NCI-H1105 treated with DMSO at 0.1 percent for 48 hours (cell line): Measurements from ENCODE around the gene MEN1.
"Not testable (repeated sequence)": the region's sequence is repeated elsewhere in the genome, so short reads cannot be mapped to it uniquely, and the experiment has no call there.

Experiments used
- DNase-seq: peaks from one replicate; lab custom pipeline; 2025; lab: John Stamatoyannopoulos, UW

The MEN1 gene

DNA sequence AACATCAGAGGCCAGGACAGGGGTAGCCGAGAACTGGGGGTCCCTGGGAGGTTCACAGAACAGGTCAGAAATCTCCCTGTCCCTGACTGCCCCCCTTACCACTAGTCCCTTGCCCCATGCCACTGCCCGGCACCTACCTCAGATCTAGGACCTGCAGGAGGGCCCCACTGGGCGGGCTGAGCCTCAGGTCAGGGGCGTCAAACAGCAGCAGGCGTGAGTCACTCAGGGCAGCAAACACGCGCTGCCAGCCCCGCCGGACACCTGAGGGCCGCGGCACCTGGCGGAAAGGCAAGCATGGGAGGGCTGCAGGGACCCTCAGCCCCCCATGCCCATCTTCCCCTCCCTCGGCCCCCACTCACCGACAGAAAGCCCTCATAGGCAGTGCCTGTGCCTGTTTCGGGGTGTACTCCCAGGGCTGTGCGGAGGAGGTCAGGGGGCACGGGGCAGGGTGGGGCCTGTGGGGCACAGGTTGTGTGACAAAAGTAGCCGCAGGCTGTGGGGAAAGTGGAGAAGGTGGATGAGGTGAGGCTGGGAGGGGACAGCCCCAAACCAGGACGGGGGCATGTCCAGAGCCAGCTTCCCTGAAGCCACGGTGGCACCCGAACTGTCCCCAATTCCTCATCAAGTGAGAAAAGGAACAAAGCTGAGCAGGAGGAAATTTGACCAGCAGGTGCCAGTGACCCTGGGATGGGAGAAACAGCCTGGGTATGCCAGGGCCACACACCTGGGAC, 22.3 kb upstream of the MEN1 start:
- no peak for DNase-seq

DNA sequence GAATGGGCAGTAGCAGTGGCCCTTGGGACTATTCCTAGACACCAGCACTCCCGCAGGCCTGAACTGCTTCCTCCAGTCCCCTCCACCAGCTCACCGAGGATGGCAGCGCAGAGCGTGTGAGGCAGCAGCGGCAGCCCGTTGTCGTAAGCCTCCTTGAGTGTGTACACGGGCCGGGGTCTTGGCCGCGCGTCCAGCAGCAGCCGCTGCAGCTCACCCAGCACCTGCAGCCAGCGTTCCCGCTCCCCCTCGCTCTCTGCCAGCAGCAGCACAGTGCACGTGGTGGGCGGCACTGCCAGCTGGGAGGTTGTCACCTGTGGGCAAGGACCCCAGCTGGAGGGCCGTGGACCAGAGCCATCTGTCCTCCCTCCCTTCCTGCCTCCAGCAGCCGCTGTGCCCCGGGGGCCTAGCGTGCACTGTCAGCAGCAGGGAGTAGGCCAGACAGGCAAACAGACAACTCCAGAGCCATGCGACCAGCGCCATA, 21.1 kb upstream of the MEN1 start:
- DNase-seq, result no peak

DNA sequence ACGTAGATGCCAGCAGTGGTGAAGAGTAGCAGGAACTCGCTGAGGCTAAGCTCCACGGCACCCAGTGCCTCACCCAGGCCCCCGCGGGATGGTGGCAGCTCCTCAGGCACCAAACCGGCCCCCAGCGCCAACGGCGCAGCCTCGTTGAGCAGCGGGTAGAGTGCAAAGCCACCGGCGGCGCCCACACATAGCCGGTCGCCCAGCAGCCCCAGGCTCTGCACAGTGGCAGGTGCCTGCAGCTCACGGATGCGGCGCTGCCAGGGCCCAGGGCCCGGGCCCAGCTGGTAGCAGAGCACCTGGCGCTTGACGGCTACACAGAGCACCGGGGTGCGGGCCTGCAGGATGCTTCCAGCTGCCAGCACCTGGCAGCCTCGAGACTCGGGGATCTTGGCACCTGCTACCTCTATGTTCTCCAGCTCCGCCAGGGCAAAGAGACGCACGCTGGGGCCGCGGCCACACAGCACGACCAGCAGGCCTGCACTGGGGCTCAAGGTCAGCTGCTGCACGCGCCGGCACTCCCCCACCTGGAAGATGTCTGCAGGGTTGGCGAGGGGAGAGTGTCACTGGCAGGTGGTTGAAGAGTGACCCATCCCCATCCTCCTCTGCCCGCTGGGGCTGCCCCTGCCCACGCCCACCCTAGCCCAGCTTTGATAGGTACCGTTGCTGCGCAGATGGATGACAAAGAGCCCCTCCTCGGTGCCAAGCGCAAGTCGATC, 19.3 kb upstream of the MEN1 start:
- no peak for DNase-seq

DNA sequence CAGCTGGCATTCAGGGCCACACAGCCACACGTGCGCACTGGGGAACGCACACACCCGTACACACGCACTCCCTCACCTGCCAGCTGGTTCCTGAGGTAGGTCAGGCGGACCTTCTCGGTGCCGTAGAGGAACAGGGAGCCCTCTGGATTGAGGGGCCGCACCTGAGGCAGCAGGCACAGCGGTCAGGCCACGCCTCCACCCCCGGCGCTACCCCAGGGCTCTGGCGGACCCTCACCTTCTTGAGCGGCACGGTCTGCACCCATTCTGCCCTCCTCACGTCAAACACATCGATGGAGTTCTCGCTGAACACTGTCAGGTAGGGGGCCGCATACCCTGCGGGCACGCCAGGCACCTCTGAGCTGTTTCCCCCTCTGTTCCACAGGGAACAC, 17.1 kb upstream of the MEN1 start:
- DNase-seq, result no peak

DNA sequence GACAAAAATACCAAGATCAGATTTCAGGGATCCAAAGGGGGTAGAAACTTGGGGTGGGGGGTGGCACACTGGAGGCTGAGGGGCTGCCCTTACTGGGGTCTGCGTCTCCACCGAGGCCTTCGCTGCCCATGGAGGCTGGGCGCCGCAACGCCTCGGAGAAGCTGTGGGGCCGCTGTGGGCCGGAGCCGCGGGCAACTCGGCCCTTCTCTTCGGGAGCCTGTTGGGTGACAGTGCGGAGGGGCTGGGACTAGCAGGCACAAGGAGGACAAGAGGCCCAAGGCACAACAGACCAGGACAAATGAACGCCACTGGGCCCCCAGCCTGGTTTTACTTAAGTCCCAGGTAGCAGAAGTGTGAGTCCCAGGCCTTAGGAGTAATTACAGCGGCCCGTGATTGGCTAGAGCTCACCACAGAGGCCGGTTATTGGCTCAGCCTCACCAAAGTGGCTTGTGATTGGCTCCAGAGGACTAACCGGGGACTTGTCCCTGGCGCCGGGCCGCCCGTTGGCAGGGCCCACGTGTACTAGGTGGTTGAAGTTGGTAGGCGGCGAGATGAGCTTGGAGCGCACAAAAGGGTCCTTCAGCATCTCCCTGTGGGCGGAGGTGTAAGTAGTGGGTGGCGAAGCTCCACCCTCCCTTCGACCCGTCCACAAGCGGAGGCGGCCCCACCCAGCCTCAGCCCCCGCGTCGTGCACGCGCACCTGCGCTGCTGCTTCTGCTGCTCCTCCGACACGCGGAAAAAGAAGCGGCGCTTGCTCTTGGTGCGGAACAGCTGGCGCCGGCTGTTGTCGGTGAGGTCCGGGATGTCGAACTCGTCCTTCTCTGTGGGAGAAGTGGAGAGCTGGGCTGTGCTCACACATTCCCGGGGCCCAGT, 16.5 kb upstream of the MEN1 start:
- DNase-seq, result no peak

DNA sequence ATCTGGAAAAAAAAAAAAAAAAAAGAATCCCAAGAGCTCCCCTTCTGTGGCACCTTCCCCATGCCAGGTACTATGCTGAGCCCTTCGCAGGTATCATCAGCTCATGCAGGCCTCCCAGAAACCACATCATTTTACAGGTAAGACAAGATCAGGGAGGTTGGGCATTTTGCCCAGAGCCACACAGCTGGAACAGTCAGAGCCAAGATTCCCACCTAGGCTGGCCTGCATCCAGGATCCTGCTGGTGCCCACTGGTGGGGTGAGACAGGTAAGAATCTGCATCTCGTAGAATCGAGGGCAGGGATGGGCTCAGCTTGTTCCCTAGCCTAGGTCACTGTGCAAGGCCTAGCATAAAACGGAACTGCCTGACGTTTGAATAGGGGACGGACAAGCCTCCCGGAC, 15.7 kb upstream of the MEN1 start:
- no peak for DNase-seq

DNA sequence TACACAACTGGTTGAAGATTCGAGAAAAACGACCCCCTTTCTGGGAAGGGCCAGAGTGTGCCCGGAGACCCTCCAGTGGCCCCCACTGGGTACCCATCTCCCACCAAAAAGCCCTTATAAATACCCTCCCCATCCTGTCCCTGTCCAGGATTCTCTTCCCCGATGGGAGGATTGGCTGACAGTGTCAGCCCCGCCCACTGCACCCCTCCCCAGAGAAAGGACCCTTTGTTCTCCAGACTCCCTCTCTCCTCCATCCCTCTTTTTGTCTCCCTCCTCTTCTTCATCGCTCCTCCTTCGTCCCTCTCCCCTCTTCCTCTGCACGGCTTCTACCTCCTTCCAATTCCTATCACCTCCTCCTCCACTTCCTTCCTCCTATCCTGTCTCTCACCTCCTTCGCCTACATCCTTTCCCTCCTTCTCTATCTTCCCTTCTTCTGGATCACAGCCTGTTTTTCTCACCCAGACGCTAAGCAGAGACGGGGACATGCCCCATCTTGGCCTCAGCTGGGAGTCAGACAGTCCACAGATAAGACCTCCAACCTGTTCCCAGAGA, 13.3 kb upstream of the MEN1 start:
- DNase-seq, result no peak

DNA sequence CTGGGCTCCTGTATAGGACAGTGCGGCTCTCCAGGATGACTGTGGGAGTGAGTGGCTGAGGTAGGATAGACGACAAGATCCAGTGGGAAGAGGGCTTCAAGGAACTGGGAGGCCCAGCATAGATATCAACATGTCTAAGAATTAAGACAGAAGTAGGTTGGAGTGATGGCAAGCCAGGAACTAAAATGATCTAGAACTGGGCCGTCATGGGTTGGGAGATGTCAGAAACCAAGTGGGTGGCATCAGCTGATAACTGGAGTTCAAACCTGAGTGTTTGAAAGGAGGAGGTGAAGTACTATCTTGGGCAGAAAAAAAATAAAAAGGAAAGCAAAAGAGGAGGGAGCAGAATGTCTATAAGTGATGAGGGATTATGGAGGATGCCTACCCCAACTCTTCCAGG, 7.1 kb upstream of the MEN1 start:
- no peak for DNase-seq

DNA sequence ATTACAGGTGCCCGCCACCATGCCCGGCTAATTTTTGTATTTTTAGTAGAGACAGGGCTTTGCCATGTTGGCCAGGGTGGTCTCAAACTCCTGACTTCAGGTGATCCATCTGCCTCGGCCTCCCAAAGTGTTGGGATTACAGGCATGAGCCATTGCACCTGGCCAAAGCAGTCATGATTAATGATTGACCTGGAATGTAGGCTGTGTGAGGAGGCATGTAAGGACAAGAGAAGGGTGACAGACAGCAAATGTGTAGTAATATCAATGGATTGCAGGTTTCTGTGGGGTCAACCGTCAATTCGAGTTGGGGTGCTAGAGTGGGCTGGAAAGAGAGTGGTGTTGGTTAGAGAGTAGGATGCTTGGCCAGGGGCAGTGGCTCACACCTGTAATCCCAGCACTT, 5.1 kb upstream of the MEN1 start:
- DNase-seq, result not testable (repeated sequence)

DNA sequence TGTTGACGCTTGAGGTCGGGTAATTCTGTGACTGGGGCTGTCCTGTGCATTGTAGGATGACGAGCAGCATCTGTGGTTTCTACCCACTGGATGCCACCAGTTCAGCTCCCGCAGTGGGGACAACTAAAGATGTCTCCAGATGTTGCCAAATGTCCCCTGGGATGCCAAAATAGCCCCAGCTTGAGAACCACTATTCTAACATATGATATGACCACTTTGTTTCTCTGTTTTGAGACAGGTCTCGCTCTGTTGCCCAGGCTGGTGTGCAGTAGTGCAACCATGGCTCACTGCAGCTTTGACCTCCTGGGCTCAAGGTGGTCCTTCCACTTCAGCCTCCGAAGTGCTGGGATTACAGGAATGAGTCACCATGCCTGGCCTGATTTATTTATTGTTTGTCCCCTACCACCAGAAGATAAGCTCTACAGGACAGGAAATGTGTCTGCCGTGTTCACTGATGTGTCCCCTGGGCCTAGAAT, 4.4 kb upstream of the MEN1 start:
- DNase-seq, result no peak

DNA sequence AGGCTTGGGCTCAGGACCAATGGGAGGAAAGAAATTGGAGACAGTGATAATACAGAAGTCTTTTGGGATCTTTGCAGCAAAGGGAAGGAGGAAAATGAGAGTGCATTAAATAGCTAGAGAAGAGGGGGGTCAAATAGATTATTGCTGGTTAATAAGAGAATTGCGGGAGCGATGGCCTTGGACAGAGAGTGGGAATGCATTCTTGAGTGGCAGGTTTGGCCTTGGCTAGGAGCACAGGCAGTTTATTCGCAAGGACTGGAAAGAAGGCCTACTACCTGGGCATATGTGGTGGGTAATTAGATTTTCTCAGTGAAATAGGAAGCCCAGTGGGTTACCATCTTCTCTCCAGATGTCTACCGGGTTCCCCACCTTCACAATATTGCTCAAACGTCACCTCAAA, 3.5 kb upstream of the MEN1 start:
- no peak for DNase-seq

DNA sequence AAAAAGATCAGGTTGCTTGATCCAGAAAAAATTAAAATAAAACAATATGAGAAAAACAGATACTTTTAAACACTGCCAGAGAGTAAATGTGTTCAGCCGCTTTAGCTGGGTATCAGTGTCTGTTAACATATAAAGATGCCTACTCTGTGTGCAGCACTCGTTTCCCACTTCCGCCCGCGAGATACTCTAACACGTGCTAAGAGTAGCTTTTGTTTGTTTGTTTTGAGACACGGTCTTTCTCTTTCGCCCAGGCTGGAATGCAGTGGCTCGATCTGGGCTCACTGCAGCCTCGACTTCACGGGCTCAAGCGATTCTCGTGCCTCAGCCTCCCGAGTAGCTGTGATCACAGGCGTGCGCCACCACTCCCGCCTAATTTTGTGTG, 531 bp upstream of the MEN1 start:
- DNase-seq, result no peak

DNA sequence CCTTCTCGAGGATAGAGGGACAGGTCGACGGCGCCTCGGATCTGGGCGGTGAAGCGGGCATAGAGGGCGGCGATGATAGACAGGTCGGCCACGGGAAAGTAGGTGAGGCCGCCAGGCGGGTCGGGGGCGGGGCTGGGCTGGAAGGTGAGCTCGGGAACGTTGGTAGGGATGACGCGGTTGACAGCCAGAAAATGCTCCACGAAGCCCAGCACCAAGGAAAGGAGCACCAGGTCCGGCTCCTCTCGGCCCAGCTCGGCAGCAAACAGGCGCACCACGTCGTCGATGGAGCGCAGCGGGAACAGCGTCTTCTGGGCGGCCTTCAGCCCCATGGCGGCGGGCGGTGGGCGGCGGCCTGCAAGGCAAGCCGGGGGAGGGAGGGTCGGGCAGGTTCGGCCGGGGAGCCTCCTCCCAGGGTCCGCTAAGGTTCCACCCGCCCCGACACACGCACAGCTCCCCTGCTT, 540 bp downstream of the MEN1 start:
- peak; percentile 20 for DNase-seq

DNA sequence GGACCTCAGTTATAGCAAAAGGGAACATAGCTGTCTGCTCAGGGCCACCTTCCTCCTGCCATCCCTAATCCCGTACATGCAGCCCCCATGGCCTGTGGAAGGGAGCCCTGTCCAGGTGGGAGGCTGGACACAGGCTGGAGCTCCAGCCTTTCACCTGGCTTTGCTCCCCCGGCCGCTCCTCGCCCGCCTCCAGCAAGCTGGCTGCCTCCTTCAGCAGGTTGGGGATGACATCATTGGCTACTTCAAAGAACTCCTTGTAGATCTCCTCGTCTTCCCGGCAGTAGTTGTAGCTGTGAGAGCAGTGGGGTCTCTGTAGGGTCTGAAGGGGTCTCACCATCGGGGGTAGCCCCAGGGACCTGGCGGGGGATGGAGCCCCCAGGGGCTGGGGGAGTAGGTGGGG, 4.9 kb downstream of the MEN1 start:
- DNase-seq, result no peak

DNA sequence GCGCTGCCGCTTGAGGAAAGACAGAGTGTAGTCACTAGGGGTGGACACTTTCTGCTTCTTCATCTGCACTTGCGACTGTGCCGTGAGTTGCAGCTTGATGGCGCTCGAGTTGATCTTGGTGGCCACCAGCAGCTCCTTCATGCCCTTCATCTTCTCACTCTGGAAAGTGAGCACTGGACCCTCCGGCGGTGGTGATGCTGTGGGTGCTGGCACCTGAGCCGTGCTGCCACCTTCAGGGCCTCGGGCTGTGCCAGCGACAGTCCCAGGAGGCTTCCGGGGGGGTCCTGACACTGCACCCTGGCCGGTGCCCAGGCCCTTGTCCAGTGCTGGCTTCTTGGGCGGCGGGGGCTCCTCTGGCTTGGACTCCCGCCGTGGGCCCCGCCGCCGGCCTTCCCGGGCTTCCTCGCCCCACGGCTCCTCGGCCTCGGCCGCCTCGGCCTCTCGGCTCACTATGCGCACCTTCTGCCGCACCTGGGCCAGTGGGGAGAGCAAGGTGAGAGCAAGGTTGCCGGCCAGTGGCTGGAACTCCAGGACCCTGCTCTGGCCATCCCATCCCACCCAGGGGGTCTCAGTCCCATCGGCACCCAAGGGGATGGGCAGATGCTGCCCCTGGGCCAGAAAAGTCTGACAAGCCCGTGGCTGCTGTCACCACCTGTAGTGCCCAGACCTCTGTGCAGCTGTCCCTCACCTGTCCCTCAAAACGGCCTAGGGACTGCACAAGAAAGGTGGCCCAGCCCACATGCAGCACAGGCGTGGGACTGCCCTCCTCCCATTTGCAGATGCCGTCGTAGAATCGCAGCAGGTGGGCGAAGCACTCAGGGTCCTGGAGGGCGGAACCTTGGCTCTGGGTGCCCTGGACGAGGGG, 5.8 kb downstream of the MEN1 start:
- no peak for DNase-seq

DNA sequence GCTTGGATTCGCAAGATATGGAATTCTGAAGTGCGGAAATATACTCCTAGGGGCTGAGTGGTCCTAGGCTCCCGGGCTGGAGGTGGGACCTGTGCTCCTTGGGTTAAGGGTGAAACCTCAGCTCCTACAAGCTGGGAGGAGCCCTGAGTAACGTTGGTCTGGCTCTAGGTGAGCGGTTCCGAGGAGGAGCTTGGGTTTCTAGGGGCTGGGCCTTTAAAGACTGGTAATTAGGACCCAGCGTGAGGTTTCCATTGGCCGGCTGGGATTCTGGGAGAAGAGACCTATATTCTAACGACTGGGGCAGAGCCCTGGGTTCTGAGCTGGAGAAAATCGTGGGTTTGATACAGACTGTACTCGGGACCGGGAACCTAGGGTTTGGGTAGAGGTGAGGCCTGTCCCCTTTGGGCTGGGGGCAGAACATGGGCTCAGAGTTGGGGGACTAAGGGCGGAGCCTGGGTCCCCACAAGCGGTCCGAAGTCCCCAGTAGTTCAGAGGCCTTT, 6.5 kb downstream of the MEN1 start:
- DNase-seq, result peak; percentile 55

DNA sequence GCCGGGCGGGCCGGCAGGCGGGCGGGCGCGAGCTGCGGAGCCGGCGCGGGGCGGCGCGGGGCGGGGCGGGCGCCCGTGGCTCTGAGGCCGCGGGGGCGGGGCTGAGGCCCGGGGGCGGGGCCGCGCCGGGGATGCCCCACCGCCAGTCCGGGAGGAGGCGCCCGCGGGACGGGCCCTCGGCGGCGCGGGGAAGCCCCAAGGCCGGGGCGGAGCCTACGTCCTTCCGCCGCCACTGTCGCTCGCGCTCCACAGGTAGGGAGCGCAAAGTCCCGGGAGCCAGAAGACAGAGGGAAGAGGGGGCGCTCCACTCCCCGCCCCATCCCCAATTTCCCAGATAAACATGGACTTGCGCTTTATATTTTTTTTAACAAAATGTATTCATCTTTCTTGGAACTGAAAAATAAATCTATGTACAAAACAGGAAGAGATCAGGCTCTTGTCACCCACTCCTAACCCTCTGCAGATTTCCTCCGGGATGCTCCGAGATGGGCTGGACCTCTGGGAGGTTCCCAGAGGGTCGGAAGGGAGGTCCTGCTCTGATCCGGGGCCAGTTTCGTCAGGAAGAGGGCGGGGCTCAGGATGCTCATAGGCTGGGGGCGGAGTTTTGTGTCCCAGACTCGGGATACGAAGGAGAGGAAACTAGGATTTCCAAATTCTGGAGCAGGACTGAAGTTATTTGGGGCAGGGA, 7.0 kb downstream of the MEN1 start, which contains the start of gene MAP4K2:
TSS of gene MAP4K2 (minus strand) at position 57 of the 688 bp plus-strand sequence. CDS start 65 bp downstream, outside the sequence.
- DNase-seq, result peak; percentile 76

DNA sequence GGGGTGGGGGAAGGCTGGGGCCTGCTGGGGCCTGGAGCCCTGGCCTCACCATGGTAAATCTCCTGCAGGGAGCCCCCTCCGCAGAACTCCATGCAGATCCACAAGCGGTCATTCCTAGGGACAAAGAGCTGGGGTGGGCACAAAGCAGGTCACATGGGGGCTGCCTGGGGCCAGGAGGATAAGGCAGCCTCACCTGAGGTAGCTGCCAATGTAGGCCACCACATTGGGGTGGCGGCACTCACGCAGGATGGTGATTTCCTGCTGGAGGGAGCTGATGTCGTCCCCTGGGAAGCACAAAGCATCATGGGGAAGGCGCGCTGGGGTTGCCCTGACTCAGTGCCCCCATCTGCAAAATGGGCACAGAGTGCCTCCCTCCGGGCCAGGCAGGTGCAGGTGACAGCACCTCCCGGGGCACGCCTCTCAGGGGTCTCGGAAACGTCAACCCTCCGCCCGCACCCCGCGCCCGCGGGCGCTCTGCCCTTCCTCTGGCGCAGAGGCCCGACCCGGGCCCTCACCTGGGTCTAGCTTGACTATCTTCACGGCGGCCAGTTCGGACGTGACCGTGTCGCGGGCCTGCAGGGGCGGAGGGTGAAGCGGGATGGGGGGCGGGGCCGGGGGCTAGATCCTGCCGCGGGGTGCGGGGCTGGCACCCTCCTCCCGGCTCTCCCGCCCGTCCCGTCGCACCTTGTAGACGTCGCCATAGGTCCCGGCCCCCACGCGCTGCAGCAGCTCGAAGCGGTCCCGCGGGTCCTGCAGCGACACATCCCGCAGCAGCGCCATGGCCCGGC, 7.8 kb downstream of the MEN1 start:
- DNase-seq, result no peak
